K562 (cell line): ENCODE measurements around the gene ZFYVE19. TPM values are rescaled to one million over a fixed set of nuclear protein-coding genes. Genes with fewer than 3 reads are reported as not detected.

Experiments used
- BCOR ChIP-seq: fragments of 450-650 bp; IDR thresholded peaks from 2 replicates; pipeline ENCODE4 v1.6.1; 2016
- CEBPG ChIP-seq, 3 experiments: fragments of 200-800 bp in 1 of 3; sonication (Bioruptor generic) in 1 of 3; sonication (generic) in 1 of 3; formaldehyde crosslinking in 1 of 3; IDR thresholded peaks in 2 of 3; conservative IDR thresholded peaks in 1 of 3; 2 replicates each; pipeline versions ENCODE4 v1.6.1 to v1.8.0; 2016 to 2022; ENCODE audit warnings: missing compliant biosample characterization in 2 of 3, missing genetic modification characterization in 2 of 3, mild to moderate bottlenecking in 1 of 3, missing genetic modification reagents in 1 of 3
- CTCF ChIP-seq, 3 experiments: IDR thresholded peaks in 2 of 3; conservative IDR thresholded peaks in 1 of 3; 2 replicates each; pipeline ENCODE4 v1.5.1; 2011 to 2012; ENCODE audit warnings: low read length in 3 of 3, mild to moderate bottlenecking in 3 of 3, control low read depth in 2 of 3, improper control_type of control experiment in 1 of 3, inconsistent platforms in 1 of 3, low read depth in 1 of 3, mixed read lengths in 1 of 3, moderate library complexity in 1 of 3; ENCODE audit not compliant: insufficient read depth in 2 of 3
- DMBX1 ChIP-seq: fragments of 250-450 bp; sonication (Bioruptor Pico); IDR thresholded peaks from 2 replicates; pipeline ENCODE4 v1.8.0; 2022; ENCODE audit warnings: inconsistent platforms, mild to moderate bottlenecking, moderate library complexity, borderline replicate concordance
- ETV1 ChIP-seq: fragments of 450-650 bp; conservative IDR thresholded peaks from 2 replicates; pipeline ENCODE4 v1.6.1; 2016; ENCODE audit warnings: missing genetic modification characterization, control low read depth, low read depth, missing compliant biosample characterization
- HDAC1 ChIP-seq, 2 experiments: fragments of 450-650 bp; IDR thresholded peaks; 2 replicates each; pipeline ENCODE4 v1.6.1; 2016 to 2017; ENCODE audit warnings: inconsistent platforms in 1 of 2, mild to moderate bottlenecking in 1 of 2, moderate library complexity in 1 of 2
- HMGN3 ChIP-seq: IDR thresholded peaks from 2 replicates; pipeline ENCODE4 v1.6.1; 2011; ENCODE audit warnings: borderline replicate concordance, low read depth, mild to moderate bottlenecking, mixed read lengths, low read length; ENCODE audit not compliant: insufficient read length; ENCODE audit errors: extremely low read depth
- KAT7 ChIP-seq: sonication (generic); formaldehyde crosslinking; IDR thresholded peaks from 2 replicates; pipeline ENCODE4 v1.8.0; 2022; ENCODE audit warnings: missing genetic modification reagents, mild to moderate bottlenecking, borderline replicate concordance
- LEF1 ChIP-seq: fragments of 450-650 bp; IDR thresholded peaks from 2 replicates; pipeline ENCODE4 v1.6.1; 2016; ENCODE audit warnings: mild to moderate bottlenecking
- MTA3 ChIP-seq: fragments of 450-650 bp; formaldehyde crosslinking; IDR thresholded peaks from 2 replicates; pipeline ENCODE4 v1.6.1; 2017; ENCODE audit warnings: mild to moderate bottlenecking, borderline replicate concordance
- NFYB ChIP-seq: IDR thresholded peaks from 2 replicates; pipeline ENCODE4 v1.6.1; 2011; ENCODE audit warnings: mild to moderate bottlenecking, moderate library complexity; ENCODE audit not compliant: insufficient read length; ENCODE audit errors: extremely low read depth
- NR2C1 ChIP-seq, 2 experiments: fragments of 450-650 bp; IDR thresholded peaks; 2 replicates each; pipeline ENCODE4 v1.6.1; 2017; ENCODE audit warnings: mild to moderate bottlenecking in 2 of 2, antibody characterized with exemption in 1 of 2, inconsistent platforms in 1 of 2, missing compliant biosample characterization in 1 of 2, missing genetic modification characterization in 1 of 2
- TAF1 ChIP-seq: IDR thresholded peaks from 2 replicates; pipeline ENCODE4 v1.6.1; 2011; ENCODE audit warnings: mild to moderate bottlenecking, low read length, moderate library complexity; ENCODE audit not compliant: insufficient read depth, control insufficient read depth, severe bottlenecking; ENCODE audit errors: extremely low read depth
- TEAD1 ChIP-seq, 2 experiments: fragments of 450-650 bp in 1 of 2; sonication (generic) in 1 of 2; formaldehyde crosslinking; IDR thresholded peaks; 2 replicates each; pipeline versions ENCODE4 v1.4.0 to v1.8.0; 2020 to 2022; ENCODE audit warnings: mild to moderate bottlenecking in 2 of 2, missing genetic modification reagents in 1 of 2
- THAP12 ChIP-seq: fragments of 250-450 bp; sonication (Bioruptor Pico); IDR thresholded peaks from 2 replicates; pipeline ENCODE4 v1.9.0; 2021; ENCODE audit warnings: mild to moderate bottlenecking, inconsistent platforms
- ZNF124 ChIP-seq: sonication (generic); formaldehyde crosslinking; IDR thresholded peaks from 2 replicates; pipeline ENCODE4 v1.8.1; 2022; ENCODE audit warnings: missing genetic modification reagents
- ZNF76 ChIP-seq: fragments of 250-450 bp; sonication (Bioruptor Pico); IDR thresholded peaks from 2 replicates; pipeline ENCODE4 v1.4.0; 2020; ENCODE audit warnings: mild to moderate bottlenecking, moderate library complexity, borderline replicate concordance
- polyA plus RNA-seq, 8 experiments: library from polyadenylated mRNA; depleted of rRNA in 4 of 8; stranded (reverse) in 5 of 8; unstranded in 3 of 8; fragments of >200 nt; fragmentation: Nextera tagmentation in 2 of 8; fragmentation: Illumina TruSeq in 1 of 8; extraction: Ambion mirVana in 2 of 8; extraction: Trizol in 1 of 8; gene quantifications; 2 replicates each; pipeline versions ENCODE4 v1.2.1 to v1.2.3, GENCODE V29; 2011 to 2014; ENCODE audit warnings: inconsistent platforms in 1 of 8, missing spikeins in 1 of 8
- total RNA-seq, 7 experiments: library from RNA; depleted of rRNA in 6 of 7; stranded (reverse); fragments of >200 nt in 6 of 7; fragmentation: Illumina TruSeq in 2 of 7; extraction: Trizol in 2 of 7; gene quantifications; 2 replicates each; pipeline versions ENCODE4 v1.2.1 to v1.2.3, GENCODE V29; 2011 to 2021; ENCODE audit warnings: low replicate concordance in 1 of 7
- TF ChIP-seq, protein P1 (sequence below): sonication (generic); formaldehyde crosslinking; IDR thresholded peaks from 2 replicates; pipeline ENCODE4 v1.9.0; 2022; ENCODE audit warnings: mild to moderate bottlenecking, missing genetic modification reagents
- TF ChIP-seq, protein P2 (sequence below): fragments of 250-450 bp; sonication (Bioruptor Pico); IDR thresholded peaks from 2 replicates; pipeline ENCODE4 v1.5.0; 2021

ZFYVE19 gene
- total and polyA plus RNA-seq, 9 of the 15 experiments (the other 6 are each of a cell fraction or from before 2014, with no cell fraction given), result 1.5 to 36.8 (median 19.9) TPM

DNA sequence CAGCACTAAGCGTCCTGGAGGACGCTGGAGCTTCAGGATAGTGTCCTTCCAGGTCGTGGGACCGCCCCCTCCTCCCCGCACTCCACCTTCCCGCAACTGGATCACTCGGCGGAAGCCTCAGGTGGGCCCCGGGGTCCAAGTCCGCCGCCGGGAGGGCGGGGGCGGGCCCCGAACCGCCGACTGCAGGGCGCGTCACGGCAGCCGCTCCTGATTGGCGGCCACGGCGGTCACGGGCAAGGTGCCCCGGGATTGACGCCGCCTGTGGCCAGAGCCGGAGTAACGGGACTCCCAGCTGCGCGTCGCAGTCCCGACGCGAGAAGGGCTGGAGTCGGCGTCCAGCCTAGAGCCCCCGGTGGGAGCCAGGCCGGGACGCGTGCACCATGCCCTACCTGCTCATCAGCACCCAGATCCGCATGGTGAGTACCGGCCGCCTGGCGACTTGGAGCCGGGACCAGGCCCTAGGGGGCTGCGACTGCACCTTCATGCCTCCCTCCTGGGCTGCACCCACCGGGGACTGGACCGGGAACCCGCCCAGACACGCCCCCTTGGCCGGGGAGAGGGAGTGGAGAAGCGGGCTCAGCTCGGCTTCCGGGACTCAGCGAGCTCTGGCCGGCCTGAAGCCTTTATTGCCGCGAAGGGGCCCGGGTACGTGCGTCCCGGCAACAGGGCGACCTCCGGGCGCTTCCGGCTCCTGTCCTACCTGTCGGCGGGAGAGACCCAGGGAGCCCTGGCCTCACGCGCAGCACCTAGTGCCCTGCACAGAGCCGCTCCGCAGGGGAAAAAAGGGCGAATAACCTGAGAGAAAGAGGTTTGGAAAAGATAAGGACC, 42.9 kb upstream of the ZFYVE19 start, which contains the start of gene GCHFR (continued):
- TF ChIP-seq, protein P1, sequence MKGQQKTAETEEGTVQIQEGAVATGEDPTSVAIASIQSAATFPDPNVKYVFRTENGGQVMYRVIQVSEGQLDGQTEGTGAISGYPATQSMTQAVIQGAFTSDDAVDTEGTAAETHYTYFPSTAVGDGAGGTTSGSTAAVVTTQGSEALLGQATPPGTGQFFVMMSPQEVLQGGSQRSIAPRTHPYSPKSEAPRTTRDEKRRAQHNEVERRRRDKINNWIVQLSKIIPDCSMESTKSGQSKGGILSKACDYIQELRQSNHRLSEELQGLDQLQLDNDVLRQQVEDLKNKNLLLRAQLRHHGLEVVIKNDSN (CRISPR knock-in tag), result peak; percentile 73
- TF ChIP-seq KAT7 (peak; percentile 52; the same call in 1 of the 2 replicates), CTCF (IDR thresholded peaks at IDR 0.05 in 2 of 3, conservative IDR thresholded peaks at IDR 0.05 in 1 of 3; ENCODE audit: insufficient read depth in 2 of 3, low read depth in 1 of 3, low read length in 3 of 3) (peak; percentile 56 to 61 (median 58); a peak in 5 of 6 replicates), ZNF124 (CRISPR knock-in tag) (peak; percentile 45; the same call in 1 of the 2 replicates), ETV1 (tag) (no peak), NR2C1 (IDR thresholded peaks at IDR 0.05) (no peak), NR2C1 (tag; IDR thresholded peaks at IDR 0.05) (no peak), TEAD1 (CRISPR knock-in tag; IDR thresholded peaks at IDR 0.05) (peak in 1 of 2 experiments; percentile 45; a peak in 1 of 4 replicates), MTA3 (no peak; the same call in 1 of the 2 replicates), BCOR (peak; percentile 11; the same call in 1 of the 2 replicates), TAF1 (peak; percentile 21), HDAC1 (IDR thresholded peaks at IDR 0.05) (peak in 1 of 2 experiments; percentile 82; a peak in 2 of 4 replicates), ZNF76 (0 out of 2 replicates have a peak, but pooled peaks have one; percentile 3), LEF1 (0 out of 2 replicates have a peak, but pooled peaks have one; percentile 23), DMBX1 (CRISPR knock-in tag) (no peak), THAP12 (CRISPR knock-in tag) (peak; percentile 18; the same call in 1 of the 2 replicates), CEBPG (CRISPR knock-in tag; IDR thresholded peaks at IDR 0.05) (0 out of 2 replicates have a peak, but pooled peaks have one; percentile 29), CEBPG (tag; conservative IDR thresholded peaks at IDR 0.05 in 1 of 2, IDR thresholded peaks at IDR 0.05 in 1 of 2) (no peak), NFYB (peak; percentile 78), HMGN3 (peak; percentile 78)
- TF ChIP-seq, protein P2, sequence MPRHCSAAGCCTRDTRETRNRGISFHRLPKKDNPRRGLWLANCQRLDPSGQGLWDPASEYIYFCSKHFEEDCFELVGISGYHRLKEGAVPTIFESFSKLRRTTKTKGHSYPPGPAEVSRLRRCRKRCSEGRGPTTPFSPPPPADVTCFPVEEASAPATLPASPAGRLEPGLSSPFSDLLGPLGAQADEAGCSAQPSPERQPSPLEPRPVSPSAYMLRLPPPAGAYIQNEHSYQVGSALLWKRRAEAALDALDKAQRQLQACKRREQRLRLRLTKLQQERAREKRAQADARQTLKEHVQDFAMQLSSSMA (CRISPR knock-in tag), result peak; percentile 86; the same call in 1 of the 2 replicates
